COR-L47 (cell line): Measurements from ENCODE around the gene PPIP5K2.
"Not testable (repeated sequence)": the region's sequence is repeated elsewhere in the genome, so short reads cannot be mapped to it uniquely, and the experiment has no call there.

Source experiments
- DNase-seq: peaks from one replicate; lab custom pipeline; 2025; lab: John Stamatoyannopoulos, UW

The PPIP5K2 gene

DNA sequence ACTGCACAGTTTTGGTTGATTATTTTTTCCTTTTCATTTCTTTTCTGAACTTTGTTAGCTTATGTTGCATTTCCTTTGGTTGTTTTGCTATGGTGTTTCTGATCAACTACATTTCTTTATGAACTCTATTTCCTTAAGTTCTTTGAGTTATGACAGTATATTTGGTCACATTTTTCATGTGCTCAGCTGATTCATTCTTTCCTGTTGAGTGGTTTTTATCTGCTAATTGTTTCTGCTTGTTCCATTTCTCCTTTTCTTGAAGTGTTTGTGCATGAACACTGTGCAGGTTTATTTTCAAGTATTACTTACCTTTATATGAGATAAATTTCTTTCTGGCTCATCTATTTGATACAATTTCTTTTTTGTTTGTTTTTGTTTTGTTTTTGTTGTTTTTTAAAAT is 87.6 kb downstream of the PPIP5K2 start:
- no peak for DNase-seq

DNA sequence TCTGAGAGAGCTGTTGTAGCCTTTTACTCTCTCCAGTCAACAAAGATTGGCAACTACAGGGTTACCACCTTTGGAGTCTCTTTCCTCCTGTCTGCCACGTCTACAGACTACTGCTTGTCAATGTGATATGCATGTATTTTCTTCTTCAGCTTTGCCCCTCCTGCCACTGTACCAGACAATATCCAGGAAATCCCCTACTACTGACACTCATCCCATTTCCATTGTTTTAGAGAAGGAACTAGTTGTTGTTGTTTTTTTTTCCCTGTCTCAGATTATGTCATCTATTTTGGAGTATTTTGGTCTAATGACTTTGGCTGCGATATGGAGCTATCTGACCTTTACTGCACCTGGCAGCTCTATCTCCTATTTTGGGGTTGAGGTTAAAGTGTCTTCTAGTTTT is 88.4 kb downstream of the PPIP5K2 start:
- DNase-seq: no peak

DNA sequence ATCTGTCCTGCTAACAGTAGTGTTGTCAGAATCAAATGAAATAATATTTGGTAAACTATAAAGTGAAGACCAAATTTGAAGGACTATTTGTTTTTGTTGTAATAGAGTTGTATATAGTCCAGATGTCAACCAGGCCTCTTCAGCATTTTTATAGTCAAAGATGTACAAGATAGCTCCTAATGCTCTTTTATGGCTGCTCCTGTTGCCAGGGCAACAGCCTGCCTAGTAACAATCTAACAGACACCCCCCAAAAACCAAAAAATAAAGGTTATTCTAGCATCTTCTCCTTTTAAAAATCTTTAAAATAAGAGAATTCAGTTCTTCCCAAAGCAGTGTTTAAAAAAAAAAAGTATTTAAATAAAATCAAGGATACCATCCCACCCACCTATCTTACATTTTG is 89.0 kb downstream of the PPIP5K2 start:
- DNase-seq: no peak

DNA sequence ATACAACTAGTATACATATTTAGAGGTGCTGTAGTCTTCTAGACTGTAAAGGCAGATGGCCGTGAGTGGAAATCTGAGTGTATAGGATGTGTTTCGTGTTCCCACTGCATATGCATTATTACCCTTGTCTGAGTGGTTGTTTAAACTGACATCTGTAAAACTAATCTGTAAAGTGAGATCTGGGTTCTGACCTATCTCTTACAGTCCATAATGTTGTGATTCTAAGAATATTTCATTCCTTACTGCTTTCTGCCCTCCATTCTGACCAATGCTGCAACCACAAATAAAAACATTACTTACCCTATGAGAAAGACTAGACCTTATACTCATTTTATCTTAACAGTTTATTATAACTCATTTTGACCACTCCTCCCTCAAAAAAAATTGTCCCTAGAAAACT is 90.9 kb downstream of the PPIP5K2 start:
- DNase-seq: no peak

DNA sequence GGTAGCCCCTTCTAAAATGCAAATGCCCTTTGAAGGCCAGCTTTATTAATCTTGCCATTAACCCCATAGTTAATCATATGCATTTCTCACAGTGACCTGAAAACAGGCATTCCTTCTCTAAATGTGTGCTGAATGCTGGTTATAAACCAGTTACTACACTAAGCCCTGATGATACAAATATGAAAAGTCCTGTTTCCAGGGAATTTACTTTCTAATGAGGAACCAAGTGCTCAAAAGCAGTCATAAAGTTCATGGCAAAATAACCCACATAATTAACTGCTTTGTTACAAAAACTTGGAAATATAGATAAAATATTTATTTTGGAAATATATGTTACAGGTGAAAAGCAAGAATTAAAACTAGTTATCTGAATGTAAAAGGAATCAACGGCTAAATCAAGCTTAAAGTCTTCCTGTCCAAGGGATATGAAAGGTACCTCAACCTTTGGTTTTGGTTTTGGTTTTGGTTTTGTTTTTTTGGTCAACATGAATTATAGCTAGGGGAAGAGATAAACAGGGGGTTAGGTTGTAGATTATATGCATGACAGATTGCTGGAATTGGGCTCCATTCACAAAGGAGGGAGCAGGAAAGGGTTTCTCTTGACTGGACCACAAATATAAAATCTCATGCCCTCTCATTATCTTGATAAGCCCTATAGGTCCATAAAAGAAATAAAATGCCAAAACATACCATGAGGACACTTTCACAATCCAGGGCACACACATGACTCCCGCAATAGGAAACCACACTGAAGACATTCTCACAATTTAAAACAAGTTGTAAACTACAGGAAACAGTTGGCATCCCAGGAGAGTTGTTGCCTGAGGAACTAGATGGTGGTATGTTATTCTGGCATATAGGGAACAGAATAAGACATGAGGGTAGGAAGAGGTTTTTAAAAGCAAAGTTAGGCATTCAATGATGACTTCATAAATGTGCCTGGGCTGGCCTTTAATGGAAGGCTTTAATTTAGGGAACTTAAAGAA is 91.8 kb downstream of the PPIP5K2 start:
- no peak for DNase-seq

DNA sequence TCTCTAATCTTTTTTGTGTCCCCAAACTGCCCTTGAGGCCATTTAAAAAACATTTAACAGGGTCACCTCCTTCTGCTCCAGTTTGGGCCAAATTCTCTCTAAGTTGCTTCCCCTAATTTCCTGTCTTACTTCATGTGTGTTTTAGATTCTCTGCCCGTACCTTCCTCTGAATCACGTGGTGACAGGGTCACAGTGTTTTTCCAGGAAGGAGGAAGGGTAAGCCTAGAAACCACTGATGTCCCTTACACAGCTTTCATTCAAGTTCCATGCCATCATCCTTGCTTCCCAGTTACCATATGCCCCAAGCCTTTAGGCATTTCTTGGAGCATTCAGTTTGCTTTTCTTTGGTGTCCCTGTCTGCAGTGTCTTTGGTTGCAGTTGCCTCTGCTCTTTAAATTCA is 96.0 kb downstream of the PPIP5K2 start:
- DNase-seq: no peak

DNA sequence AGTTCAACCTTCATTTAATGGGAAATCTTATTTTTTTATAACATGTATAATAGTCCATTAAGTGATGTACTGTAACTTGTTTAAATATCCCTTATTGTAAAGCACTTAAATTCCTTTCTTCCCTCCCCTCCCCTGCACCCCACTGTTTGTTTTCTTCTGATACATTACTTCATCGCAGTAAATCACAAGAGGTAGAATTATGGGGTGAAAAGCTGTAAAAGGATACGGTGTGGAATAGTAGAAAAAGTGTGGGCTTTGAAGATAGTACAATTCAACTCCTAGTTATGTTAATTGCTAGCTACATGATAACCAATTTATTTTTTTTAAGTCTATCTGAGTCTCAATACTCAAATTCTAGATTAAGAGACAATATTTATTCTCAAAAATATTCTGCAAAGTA is 96.6 kb downstream of the PPIP5K2 start:
- DNase-seq: no peak

DNA sequence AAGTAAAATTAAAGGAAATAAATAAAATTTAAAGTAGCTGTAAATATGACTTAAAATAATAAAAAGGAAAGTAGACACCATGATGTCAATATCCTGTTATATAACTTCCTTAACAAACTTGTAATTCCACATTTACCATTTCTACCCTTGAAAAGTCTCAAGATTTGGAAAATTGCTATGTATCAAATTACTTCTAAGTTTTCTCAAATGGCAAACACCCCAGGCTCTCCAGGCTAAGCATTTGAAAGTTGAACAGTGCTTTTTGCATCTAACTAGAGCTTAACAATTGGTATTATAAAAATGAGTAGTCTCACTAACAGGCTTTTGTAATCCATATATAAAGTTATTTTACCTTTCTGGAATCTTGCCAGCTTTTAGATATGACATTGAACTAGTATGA is 97.0 kb downstream of the PPIP5K2 start:
- DNase-seq: no peak

DNA sequence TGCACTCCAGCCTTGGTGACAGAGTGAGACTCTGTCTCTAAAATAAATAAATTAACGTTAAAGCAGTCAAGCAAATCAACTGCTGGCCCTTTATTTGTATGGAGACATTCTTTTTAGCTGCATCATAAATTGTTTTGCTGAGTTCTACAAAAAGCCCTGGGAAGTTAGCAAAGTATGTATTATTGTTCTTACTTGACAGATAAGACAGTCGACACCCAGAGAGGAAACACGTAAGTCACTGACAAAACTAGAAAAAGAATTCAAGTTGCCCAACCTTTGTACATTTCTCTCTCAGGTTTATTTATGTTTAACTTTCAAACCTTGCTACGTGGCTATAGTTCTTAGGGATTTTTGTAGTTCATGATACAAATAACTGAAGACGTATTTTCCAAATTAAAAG is 98.1 kb downstream of the PPIP5K2 start:
- DNase-seq: no peak

DNA sequence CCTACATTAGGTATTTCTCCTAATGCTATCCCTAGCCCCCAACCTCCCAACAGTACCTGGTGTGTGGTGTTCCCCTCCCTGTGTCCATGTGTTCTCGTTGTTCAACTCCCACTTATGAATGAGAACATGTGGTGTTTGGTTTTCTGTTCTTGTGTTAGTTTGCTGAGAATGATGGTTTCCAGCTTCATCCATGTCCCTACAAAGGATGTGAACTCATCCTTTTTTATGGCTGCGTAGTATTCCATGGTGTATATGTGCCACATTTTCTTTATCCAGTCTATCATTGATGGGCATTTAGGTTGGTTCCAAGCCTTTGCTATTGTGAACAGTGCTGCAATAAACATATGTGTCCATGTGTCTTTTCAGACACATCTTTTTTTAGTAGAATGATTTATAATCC is 99.0 kb downstream of the PPIP5K2 start:
- not testable (repeated sequence) for DNase-seq

DNA sequence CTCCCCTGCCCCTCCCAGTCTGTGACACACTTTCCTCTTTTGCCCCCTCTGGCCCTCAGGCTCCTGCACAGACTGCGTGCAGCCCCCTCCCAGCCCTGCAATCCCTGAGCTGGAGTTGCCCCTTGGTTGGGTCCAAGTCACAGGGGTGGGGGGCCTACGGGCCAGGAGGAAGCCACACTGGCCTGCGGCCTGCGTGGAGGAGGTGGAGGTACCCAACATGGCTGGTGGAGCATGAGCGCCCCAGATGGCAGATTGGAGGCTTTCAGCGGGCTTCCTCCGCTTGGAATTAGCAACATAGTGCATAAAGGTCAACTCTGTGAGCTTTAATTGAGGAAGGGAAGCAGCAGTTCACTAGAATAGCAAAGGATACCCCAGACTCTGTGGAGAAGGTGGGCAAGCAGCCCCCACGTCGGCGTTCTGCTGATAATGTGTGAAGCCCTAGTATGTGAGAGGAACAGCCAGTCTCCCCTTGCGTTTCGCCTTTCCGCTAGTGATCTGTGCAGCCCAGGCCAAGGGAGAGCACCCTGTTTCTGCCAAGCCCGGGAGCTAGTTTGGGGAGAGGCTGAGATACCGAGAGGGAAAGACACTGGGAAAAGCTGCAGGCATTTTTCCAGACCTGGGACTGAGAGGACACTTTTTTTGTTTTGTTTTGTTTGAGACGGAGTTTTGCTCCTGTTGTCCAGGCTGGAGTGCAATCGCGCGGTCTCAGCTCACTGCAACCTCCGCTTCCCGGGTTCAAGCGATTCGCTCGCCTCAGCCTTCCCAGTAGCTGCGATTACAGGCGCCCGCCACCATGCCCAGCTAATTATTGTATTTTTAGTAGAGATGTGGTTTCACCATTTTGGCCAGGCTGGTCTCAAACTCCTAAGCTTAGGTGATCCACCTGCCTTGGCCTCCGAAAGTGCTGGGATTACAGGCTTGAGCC is 103.2 kb downstream of the PPIP5K2 start:
- no peak for DNase-seq

DNA sequence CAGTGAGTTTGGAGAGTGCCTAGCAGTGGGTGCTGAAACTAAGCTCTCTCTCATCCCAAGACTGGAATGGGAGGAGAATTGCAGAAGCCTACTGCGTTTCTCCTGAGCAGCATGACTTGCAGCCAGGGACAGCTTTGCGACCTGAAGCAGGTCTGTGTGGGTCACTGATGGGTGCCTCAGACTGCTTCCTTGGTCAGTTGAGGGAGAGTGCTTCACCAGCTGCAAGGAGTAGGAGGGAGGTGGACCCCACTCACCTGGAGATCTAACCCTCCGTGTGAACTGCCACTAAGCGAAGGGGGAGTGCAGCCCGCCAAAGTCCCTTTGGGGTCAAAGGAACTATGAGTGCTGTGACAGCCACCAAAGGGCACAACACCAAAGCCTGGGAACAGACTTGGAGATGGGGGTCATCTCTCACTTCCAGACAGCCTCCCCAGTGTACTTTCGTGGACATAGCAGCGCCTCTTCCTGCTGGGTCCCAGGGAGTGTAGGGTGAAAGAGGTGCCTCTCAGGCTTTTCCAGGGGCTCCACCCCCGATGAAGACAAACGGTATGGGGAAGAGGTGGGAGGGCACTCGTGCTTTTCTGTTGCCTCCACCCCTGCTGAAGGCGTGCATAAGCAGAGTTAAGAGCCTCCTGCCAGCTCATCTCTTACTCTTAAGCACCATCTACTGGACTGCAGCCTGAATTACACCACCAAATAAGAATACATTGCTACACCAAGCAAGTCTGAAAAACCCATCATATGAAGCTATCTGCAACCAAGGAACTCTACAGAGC is 104.2 kb downstream of the PPIP5K2 start:
- peak; percentile 50 for DNase-seq

DNA sequence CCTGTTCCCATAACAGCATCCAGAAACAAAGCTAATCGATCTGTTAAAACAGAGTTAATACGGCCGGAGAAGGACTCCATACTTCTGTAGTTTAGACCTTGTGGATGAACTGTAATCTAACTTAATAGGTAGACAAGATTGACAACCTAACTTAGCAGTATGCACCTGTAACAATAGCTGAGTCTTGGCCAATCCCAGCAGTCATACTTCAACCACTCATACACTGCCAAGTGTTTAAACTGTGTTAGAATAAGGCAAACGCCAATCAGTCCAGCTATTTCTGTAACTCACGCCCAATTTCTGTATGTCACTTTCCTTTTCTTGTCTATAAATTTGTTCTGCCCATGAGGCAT is 104.8 kb downstream of the PPIP5K2 start:
- peak; percentile 16 for DNase-seq

DNA sequence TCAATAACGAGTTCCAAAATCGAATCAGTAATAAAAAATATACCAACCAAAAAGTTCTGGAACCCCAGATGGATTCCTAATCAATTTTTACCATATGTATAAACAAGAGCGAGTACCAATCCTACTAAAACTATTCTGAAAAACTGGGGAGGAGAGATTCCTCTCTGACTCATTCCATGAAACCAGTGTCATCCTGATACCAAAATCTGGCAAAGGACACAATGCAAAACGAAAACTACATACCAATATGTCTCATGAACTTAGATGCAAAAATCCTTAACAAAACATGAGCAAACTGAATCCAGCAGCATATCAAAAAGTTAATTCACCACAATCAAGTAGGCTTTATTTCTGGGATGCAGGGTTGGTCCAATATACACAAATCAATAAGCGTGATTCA is 108.0 kb downstream of the PPIP5K2 start:
- no peak for DNase-seq

DNA sequence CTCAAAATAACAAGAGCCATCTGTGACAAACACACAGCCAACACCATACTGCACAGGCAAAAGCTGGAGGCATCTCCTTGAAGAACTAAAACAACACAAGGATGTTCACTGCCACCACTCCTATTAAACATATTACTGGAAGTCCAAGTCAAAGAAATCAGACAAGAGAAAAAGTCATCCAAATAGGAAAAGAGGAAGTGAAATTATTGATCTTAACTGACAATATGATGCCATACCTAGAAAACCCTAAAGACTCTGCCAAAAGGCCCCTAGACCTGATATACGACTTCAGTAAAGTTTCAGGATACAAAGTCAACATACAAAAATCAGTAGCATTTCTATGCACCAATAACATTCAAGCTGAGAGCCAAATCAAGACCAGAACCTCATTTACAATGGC is 108.5 kb downstream of the PPIP5K2 start:
- DNase-seq: no peak

DNA sequence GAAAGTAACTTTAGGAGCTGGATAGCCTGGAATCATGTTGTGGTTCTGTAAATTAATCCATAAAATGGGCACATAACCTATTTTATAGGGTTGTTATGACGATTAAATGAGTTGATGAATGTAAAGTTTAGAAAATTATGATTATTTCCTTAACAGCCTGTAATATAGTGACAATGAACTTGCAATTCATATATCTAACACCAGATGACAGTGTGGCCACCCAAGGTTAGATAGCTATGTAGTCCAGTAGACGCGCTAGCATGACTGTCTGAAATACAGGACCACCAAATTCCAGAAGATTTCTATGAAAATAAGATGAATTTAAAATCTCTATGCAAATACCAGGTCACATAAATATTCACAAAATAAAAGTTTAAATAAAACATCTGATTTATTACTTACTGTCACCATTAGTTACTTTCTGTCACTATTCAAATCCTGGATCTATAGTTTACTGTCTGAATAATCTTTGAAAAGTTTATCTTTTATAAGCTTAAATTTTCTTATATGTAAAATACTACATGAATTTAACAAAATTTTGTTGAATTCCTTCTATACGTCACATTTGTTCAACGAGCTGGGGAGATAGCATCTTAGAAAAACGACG is 112.4 kb downstream of the PPIP5K2 start:
- DNase-seq: peak; percentile 38

DNA sequence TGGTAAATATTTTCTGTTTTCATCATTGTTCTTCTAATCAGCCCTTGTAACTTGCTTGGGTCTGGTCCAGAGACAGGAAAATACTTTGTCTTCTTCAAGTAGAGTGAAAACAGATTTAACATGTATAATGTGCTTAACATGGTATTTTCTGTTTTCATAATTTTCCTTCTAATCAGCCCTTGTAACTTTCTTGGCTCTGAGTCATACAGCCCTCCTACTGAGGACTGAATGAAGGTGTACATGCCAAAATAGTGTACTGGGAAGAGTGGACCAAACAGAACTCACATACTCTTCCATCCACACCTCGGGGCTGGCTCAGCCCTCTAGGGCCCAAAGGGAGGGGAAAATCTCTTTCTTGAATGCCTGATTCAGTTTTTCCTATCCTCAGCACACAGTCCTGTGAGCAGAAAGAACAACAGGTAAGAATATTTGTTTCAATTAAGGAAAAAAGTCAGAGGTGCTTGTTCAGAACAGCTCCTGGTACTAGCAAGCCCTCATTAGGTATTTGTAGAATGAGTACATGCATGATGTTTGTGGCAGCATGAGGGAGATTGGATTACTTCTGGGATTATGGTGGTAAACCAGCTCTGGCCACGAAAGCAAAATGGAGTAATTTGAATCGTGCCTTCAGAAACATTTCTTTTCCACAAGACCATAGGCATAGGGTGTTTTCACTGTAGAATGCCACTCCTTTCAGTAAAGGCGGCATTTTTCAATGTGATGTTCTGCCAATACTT is 114.3 kb downstream of the PPIP5K2 start:
- no peak for DNase-seq

DNA sequence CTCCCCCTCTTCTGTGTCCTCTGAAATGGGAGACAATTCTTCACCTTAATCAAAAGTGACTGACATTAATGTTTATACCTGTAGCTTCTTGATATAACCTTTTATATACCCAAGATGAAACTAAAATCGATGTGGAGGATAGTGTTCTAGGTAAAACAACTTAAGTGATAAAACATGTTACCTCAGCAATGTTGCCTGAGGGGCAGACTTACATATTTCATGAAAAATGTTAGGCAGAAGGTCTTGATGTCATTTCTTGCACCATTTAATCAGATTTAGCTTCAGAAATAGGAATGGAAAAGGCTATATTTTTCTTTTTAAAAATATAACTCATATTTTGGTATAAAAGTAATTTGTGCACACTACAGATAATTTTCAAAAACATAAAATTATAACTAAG is 115.8 kb downstream of the PPIP5K2 start:
- no peak for DNase-seq

DNA sequence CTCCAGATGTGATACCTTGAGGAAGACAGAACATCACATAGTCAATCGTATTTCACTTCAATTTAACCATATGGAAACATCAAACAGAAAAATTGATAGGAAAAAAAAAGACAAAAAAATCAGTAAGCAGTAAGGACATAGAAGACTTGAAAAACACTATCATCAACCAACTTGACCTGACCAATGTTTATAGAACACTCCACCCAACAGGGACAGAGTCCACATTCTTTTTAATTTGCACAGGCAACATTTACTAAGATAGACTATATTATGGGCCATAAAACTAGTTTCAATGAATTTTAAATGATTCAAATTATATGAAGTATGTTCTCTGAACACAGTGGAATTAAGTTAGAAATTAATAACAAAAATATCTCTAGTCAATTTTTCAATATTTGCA is 117.7 kb downstream of the PPIP5K2 start:
- no peak for DNase-seq

DNA sequence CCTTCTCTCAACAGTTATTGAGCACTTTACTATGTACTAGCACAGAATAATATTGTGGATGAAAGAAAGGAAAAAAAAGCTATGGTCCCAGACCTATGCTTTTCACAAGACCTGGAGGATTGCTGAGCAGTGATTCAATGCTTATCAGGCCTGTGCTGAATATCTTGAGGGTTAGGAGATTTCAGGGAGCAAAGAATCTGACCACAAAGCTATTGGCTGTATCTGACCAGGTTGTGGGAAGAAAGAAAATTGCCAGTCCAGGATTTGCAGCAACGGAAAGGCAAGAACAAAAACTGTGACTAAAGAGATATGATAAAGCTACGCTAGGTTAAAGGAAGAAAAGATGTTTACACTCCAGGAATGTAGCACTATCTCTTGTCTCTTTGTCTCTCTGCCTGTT is 123.6 kb downstream of the PPIP5K2 start:
- DNase-seq: no peak

DNA sequence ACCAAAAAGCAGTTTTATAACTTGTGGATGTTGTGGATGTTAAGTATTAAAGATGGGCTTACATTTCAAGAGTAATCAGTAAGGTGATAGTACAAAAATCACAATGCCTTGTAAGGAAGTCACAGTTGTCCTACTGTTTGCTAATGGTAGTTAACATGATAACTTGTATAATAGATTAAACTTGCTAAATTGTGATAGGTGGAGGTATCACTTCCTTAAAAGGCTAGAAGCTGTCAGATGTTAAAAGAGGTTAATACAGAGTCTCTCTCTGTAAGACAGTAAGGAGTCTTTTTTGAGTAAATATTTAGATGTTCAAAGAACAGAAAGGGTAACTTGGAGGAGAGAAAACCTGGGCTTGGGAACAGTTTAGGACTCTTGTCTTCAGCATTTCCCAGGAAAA is 124.3 kb downstream of the PPIP5K2 start:
- no peak for DNase-seq
